ENCODE data around the gene AGPAT4.
A peak's percentile ranks its signal among the peaks of the same experiment; 100 is the strongest.
"Not testable (repeated sequence)": the region's sequence is repeated elsewhere in the genome, so short reads cannot be mapped to it uniquely, and the experiment has no call there.

AGPAT4 gene

GRCh38 chr6:161233986-161234661 is 39.7 kb downstream of the AGPAT4 start:
- Mint-ChIP-seq H3K9me3 (no peaks in the 10 kb centered on the region), H3K4me1 (ENCODE audit: low read depth) (peaks cover 37% of the 10 kb centered on the region), H3K36me3 (ENCODE audit: low read depth) (peaks cover 29% of the 10 kb centered on the region), H3K4me3 (no peak overlapping the region), H3K27ac (no peak overlapping the region), H3K27me3 (ENCODE audit: low read depth) (no peaks in the 10 kb centered on the region)

DNA sequence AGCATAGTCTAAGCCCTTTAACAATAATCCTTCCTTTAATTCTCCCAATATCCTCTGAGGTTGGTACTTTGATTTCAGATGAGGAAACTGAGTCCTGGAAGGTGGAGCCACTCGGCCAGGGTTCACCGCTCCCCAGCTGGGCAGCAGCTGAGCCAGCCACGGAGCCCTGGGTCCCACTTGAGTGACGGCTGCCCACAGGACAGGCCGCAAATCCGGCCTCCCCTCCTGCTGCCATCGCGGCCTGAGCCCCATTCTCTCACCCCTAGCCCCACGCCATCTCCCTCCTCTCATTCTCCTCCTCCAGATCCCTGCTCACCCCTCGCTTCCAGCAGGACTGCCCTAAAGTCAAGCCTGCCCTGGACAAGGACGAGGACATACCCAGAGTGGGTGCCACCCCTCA is 41.4 kb downstream of the AGPAT4 start:
- Mint-ChIP-seq H3K9me3 (no peaks in the 10 kb centered on the region), H3K27me3 (ENCODE audit: low read depth) (no peaks in the 10 kb centered on the region), H3K4me3 (no peak overlapping the region), H3K4me1 (ENCODE audit: low read depth) (peaks cover 42% of the 10 kb centered on the region), H3K27ac (no peak overlapping the region), H3K36me3 (ENCODE audit: low read depth) (peaks cover 20% of the 10 kb centered on the region)

- Mint-ChIP-seq H3K27me3 (ENCODE audit: low read depth) (no peaks in the 10 kb centered on the region), H3K36me3 (ENCODE audit: low read depth) (peaks cover 18% of the 10 kb centered on the region)
Measured at GRCh38 chr6:161232010-161232409, 41.9 kb downstream of the AGPAT4 start.

GRCh38 chr6:161230339-161230738 is 43.5 kb downstream of the AGPAT4 start:
- Mint-ChIP-seq H3K4me3 (no peak overlapping the region), H3K36me3 (ENCODE audit: low read depth) (peaks cover 26% of the 10 kb centered on the region), H3K9me3 (no peaks in the 10 kb centered on the region), H3K27ac (no peak overlapping the region), H3K4me1 (ENCODE audit: low read depth) (peaks cover 48% of the 10 kb centered on the region), H3K27me3 (ENCODE audit: low read depth) (no peaks in the 10 kb centered on the region)

More at GRCh38 chr6:161232010-161232409, 41.9 kb downstream of the AGPAT4 start:
- H3K4me3 Mint-ChIP-seq = no peak overlapping the region
- no peaks in the 10 kb centered on the region for H3K9me3 Mint-ChIP-seq
- no peak overlapping the region for H3K27ac Mint-ChIP-seq
- H3K4me1 Mint-ChIP-seq (ENCODE audit: low read depth) = peaks cover 46% of the 10 kb centered on the region

DNA sequence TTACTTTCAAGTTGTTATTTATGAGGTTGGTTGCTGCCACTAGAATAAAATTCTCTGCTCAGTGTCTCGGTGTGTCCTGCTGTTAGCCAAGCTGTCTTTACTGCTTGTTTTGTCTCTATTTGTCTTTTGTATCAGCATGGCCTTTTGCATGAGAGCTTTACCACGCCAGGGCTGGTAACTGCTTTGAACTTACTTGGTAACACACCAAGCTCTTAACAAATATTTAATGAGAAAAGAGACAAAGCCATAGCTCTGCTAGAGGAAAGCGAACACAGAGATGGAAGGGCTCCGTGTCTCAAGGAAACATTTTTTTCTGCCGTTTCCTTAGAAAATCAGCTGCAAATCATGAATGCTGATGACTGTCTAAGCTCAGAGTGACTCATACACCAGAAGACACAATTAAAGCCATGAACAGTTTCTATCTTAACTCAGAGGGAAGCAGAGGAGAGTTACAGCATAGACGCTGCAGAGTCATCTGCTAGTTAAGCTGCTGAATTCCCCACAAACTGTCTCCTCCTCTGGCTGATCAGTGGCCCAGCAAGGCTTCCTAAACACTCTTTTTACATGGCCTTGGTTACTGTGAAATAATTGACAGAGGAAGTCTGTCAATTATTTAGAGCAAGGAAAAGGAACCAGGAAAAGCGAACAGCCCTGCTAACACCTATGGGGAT is 44.8 kb downstream of the AGPAT4 start:
- Mint-ChIP-seq H3K9me3 (peaks cover 5% of the 10 kb centered on the region), H3K27ac (peak overlapping the region; percentile 81), H3K27me3 (ENCODE audit: low read depth) (no peaks in the 10 kb centered on the region), H3K4me1 (ENCODE audit: low read depth) (peaks cover 51% of the 10 kb centered on the region), H3K4me3 (peak overlapping the region; percentile 56), H3K36me3 (ENCODE audit: low read depth) (peaks cover 30% of the 10 kb centered on the region)

DNA sequence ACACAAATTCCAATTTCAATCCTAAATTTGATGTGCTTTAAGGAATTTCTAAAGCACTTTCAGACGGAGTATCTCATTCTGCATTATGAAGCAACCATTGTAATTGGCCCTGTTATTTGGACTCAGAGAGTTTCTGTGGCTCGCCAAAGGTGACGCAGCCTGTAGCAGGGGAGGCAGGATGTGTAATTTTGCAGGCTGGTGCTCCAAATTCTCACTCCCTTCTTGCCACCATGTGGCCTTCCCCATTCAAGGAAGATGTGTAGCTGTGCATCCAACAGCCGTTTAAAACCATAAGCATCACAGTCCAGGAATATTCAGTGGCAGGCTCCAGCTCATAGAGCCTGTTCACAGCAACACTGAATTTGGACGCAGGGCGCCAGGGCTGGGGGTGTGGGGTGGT is 45.8 kb downstream of the AGPAT4 start:
- H3K9me3 Mint-ChIP-seq = peaks cover 5% of the 10 kb centered on the region
- peaks cover 29% of the 10 kb centered on the region for H3K36me3 Mint-ChIP-seq (ENCODE audit: low read depth)
- H3K27me3 Mint-ChIP-seq (ENCODE audit: low read depth) = no peaks in the 10 kb centered on the region
- H3K4me1 Mint-ChIP-seq (ENCODE audit: low read depth) = peaks cover 60% of the 10 kb centered on the region
- no peak overlapping the region for H3K4me3 Mint-ChIP-seq
- peak overlapping the region; percentile 72 for H3K27ac Mint-ChIP-seq

GRCh38 chr6:161227004-161227960 is 46.6 kb downstream of the AGPAT4 start:
- Mint-ChIP-seq H3K4me3 (peak overlapping the region; percentile 76), H3K27me3 (ENCODE audit: low read depth) (no peaks in the 10 kb centered on the region), H3K36me3 (ENCODE audit: low read depth) (peaks cover 30% of the 10 kb centered on the region), H3K27ac (peak overlapping the region; percentile 94), H3K4me1 (ENCODE audit: low read depth) (peaks cover 63% of the 10 kb centered on the region), H3K9me3 (peaks cover 5% of the 10 kb centered on the region)

- Mint-ChIP-seq H3K27ac (peak overlapping the region; percentile 94), H3K4me3 (peak overlapping the region; percentile 76), H3K4me1 (ENCODE audit: low read depth) (peaks cover 63% of the 10 kb centered on the region), H3K36me3 (ENCODE audit: low read depth) (peaks cover 30% of the 10 kb centered on the region), H3K9me3 (peaks cover 5% of the 10 kb centered on the region), H3K27me3 (ENCODE audit: low read depth) (no peaks in the 10 kb centered on the region)
Measured at GRCh38 chr6:161226009-161226964, 47.6 kb downstream of the AGPAT4 start.

DNA sequence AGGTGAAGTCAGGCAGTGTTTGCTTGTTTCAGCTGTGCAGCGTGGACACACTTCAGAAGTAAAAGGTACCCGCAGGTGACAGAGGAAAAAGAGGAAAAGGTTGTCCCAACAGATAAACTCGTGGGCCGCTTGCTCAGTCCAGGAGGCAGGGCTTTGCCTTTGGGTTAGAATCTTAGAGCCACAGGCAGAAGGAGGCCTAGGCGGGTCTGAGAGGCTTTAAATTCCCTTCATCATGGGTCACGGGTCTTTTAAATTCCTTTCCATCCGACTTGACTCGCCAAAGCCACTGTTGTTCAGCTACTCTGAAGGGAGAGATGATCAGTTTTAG is 48.2 kb downstream of the AGPAT4 start:
- Mint-ChIP-seq H3K27ac (peak overlapping the region; percentile 94), H3K36me3 (ENCODE audit: low read depth) (peaks cover 27% of the 10 kb centered on the region), H3K9me3 (peaks cover 5% of the 10 kb centered on the region), H3K27me3 (ENCODE audit: low read depth) (no peaks in the 10 kb centered on the region), H3K4me1 (ENCODE audit: low read depth) (peaks cover 63% of the 10 kb centered on the region), H3K4me3 (peak overlapping the region; percentile 66)

DNA sequence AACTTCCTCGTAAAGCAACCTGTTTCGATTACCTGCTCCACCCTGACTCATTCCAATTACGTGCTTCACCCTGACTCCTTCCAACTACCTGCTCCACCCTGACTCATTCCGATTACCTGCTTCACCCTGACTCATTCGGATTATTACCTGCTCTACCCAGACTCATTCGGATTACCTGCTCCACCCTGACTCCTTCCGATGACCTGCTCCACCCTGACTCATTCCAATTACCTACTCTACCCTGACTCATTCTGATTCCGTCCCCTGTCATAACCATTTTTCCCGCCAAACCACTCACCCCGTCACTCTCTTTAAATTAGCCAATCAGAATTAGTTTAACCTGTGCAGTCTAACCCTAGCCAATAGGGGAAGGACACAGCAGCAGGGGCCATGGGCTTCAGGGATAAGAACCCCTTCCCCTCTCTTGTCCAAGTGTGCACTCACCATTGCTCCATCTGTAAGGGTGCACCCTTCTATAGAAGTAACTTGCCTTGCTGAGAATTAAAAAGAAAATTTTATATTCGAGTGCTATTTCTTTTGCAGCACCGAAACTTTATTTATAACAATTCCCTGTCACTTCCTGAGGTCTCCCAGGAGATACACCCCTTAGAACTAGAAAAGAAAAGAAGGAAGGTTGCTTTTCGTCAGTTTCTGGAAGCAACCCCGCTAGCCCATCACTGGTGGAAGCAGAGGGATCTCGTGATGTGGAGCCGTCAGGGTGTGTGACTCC is 48.7 kb downstream of the AGPAT4 start:
- peak overlapping the region; percentile 94 for H3K27ac Mint-ChIP-seq
- H3K27me3 Mint-ChIP-seq (ENCODE audit: low read depth); H3K9me3 Mint-ChIP-seq: not testable (repeated sequence)
- peaks cover 61% of the 10 kb centered on the region for H3K4me1 Mint-ChIP-seq (ENCODE audit: low read depth)
- peak overlapping the region; percentile 66 for H3K4me3 Mint-ChIP-seq
- peaks cover 24% of the 10 kb centered on the region for H3K36me3 Mint-ChIP-seq (ENCODE audit: low read depth)

DNA sequence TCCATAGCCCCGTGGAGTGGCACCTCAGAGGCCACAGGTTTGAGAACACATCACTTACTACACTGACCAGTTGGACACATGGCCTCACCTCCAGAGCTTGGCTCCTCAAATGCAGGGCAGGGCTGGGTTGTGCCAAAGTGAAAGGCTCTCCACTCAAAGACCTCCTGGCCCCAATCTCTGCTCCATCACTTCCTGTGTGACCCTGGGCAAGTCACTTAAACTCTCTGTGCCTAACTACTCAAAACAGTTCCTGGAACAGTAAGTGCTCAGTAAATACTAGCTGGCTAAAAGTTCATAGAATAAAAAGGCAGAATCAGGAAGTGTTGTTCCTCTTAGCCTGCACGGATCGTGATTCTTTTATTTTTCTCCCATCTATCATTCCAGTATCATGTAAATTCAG is 50.2 kb downstream of the AGPAT4 start:
- H3K4me3 Mint-ChIP-seq = peak overlapping the region; percentile 25
- peaks cover 52% of the 10 kb centered on the region for H3K4me1 Mint-ChIP-seq (ENCODE audit: low read depth)
- no peaks in the 10 kb centered on the region for H3K27me3 Mint-ChIP-seq (ENCODE audit: low read depth)
- H3K36me3 Mint-ChIP-seq (ENCODE audit: low read depth) = peaks cover 24% of the 10 kb centered on the region
- peaks cover 5% of the 10 kb centered on the region for H3K9me3 Mint-ChIP-seq
- H3K27ac Mint-ChIP-seq = peak overlapping the region; percentile 42

DNA sequence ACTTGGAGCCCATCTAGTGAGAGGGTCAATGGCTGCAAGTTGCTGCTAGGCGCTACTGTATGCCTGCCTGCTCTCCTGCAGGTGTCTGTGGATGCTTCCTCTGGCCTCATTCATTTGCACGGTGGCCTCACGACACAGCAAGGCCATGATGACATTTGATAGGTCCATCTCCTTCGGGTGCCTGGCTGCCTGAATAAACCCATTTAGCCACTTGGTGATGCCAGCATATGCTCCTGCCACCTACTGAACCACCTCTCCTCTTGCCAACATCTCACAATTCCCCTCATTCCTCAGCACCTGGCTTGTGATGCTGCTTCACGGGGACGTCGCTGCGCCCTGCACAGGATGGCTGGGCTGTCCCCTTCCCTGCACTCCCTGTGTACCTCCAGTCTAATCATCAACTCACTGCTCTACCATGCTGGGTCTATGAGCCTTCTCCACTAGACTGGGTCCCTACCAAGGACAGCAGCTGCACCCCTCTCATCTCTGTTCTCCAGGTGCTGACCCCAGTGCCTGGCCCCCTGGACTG is 51.1 kb downstream of the AGPAT4 start:
- peaks cover 26% of the 10 kb centered on the region for H3K36me3 Mint-ChIP-seq (ENCODE audit: low read depth)
- no peak overlapping the region for H3K4me3 Mint-ChIP-seq
- H3K27me3 Mint-ChIP-seq (ENCODE audit: low read depth) = no peaks in the 10 kb centered on the region
- H3K9me3 Mint-ChIP-seq = peaks cover 5% of the 10 kb centered on the region
- no peak overlapping the region for H3K27ac Mint-ChIP-seq
- peaks cover 47% of the 10 kb centered on the region for H3K4me1 Mint-ChIP-seq (ENCODE audit: low read depth)

DNA sequence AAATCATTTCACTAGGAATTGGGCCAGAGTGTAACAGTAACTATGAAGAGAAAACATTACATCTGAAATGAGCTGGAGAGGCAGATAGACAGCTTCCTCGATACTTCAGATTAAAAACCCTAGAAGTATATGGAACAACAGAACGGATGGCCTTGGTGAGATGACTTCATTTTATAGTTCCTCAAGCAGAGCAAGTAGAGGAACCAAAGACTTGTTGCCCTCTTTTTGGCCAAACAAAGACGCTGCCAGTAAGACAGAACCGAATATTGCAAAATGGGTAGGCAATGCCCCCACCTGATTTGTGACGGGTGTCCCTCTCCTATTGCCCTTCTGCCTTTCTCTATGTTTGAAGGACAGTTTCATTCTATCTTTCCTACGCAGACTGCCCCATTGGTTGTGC is 53.5 kb downstream of the AGPAT4 start:
- peaks cover 5% of the 10 kb centered on the region for H3K9me3 Mint-ChIP-seq
- H3K4me1 Mint-ChIP-seq (ENCODE audit: low read depth) = peaks cover 28% of the 10 kb centered on the region
- H3K4me3 Mint-ChIP-seq = no peak overlapping the region
- H3K27me3 Mint-ChIP-seq (ENCODE audit: low read depth) = no peaks in the 10 kb centered on the region
- H3K27ac Mint-ChIP-seq = no peak overlapping the region
- peaks cover 29% of the 10 kb centered on the region for H3K36me3 Mint-ChIP-seq (ENCODE audit: low read depth)

Data from T-helper 1 cell treated with Interleukin-12 subunit alpha and Interleukin-12 subunit beta and Interleukin-4 antibody, amounts not matched to agents 30 μg/mL and 1 μg/mL, for 36 hours (primary cell).